T-helper 9 cell (primary cell): Measurements from ENCODE around the gene CARD10.

ENCODE experiments used
- DNase-seq: peaks from one replicate; pipeline ENCODE4 v3.0.0-alpha.2; 2020

The CARD10 gene

DNA sequence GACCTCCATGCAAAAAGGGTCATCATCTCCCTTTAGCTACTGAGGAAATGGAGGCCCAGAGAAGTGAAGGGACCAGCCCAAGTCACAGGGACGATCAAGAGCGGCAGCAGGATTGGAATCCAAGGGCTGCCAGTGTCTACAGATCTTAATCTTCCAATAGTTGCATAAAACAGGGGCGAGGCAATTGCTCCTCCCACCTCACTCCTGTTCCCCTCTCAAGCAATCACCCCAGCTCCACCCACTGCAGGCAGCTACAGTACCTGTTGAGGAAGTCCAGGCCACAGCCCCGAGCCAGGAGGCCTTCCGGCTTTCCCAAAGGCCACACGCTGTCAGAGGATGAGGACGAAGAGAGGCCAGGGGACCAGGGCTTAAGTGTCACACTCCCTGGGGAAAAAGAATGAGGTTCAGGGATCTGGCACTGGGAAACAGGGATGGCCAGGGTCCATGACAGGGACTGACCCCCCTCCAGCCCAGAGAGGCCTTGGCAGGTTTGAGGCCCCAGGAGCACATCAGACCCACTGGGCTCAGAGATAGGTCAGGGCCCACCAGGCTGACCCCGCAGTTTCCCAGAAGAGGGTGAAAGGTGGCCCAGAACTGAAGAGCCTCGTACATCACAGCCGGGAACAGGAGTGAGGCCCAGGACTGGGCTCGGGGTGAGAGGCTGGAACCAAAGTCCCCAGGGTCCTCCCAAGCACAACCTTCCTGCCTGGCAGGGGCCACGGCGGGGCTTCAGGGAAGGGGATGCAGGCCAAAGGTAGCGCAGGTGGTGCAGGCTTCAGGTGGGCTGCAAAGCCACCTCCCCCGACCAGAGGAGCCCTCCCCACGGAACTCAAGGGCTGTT, 16.7 kb downstream of the CARD10 start:
- no peak for DNase-seq

- no peak for DNase-seq
Measured at GRCh38 chr22:37501610-37502341, 17.4 kb downstream of the CARD10 start.

DNA sequence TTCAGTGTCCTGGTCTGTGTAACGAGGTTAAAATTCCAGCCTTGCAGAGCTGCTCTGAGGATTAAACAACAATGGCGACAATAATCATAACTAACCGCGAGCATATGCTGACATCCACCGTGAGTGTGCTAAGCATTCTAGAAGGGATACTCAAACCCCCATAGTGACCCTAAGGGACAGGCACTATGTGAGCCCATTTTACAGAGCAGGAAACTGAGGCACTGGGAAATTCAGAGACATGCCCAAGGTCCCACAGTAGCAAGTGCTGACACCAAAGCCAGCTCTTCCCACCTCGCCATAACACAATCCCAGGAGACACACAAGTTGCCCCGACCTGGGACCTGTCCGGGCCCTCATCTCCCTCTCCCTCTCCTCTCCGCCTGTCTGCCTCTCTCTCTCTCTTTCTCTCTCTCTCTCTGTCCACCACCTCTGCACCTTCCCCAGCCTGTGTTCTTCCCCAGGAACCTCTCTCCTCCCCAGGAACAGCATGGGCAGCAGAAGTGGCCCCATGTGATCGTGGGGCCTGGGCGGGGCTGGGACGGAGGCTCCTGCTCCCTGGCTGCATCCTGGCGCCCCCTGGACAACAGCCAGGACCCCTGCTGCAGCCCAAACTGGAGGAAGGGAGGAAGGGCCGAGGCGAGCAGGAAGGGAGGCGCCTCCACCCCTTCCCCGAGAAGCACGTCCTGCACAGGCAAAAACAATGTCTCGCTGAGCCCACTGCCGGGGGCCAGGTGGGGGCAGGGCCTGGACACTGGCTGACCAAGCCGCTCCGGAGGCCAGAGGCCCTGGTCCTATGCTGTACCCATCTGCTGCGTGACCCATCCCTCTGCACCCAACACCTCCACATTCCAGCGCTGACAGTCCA, 18.2 kb downstream of the CARD10 start:
- DNase-seq, result no peak

DNA sequence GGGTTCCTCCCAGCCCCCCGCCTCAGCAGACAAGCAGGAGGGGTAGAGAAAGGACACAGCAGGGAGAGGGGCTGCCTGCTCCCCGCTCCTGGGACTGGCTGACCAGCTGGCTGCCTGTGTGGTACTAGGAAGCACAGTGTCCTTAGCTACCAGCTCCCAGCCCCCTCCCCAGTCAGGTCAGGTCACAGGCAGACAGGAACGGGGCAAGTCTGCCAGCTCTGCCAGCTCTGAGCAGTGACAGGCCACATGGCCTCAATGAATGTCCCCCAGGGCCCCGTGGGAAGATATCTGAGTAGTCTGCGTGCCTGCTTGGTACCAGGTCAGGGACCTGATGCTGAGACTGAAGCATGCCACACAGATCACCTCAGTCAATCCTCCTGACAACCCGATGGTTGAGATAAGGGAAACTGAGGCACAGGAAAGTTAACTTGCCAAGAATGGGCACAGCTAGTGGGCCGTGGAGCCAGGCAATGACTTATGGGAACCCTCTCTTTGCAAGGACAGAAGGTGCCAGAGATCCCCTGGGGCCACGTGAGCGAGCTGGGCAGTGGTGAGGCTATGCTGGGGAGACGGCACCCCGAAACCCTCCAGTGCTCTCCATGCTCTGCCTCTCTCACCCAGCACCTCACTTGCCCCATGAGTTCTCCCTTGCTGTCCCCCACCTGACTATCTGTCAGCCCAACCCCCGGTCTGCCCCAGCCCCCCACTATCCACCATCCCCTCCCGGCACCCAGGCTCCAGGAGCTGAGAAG, 19.2 kb downstream of the CARD10 start:
- no peak for DNase-seq

GRCh38 chr22:37499027-37499707, 20.0 kb downstream of the CARD10 start:
- DNase-seq, result no peak

GRCh38 chr22:37498289-37498909, 20.8 kb downstream of the CARD10 start:
- DNase-seq, result peak; percentile 63

DNA sequence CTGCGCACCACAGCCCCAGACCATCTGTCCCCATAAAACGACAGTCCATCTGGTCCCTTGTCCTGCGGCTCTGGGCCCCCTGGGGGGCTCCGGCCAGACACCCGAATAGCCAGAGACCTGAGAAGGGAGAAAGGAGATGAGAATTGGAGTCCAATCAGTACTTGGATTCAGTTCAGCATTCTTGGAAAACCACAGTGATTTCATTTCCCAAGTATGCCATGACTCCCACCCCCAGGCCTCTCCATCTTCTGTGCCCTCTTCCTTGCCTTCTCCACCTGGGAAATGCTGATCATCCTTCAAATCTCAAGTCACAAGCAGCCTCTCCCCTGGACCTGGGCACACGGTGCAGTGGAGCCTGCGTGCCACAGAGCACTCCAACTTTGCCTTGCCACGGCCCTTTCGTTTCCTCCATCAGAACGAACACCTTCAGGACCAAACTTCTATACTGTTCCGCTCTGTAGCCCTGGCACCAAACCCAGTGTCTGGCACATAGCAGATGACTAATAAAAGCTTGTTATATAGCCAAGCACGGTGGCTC, 22.1 kb downstream of the CARD10 start:
- DNase-seq, result no peak

DNA sequence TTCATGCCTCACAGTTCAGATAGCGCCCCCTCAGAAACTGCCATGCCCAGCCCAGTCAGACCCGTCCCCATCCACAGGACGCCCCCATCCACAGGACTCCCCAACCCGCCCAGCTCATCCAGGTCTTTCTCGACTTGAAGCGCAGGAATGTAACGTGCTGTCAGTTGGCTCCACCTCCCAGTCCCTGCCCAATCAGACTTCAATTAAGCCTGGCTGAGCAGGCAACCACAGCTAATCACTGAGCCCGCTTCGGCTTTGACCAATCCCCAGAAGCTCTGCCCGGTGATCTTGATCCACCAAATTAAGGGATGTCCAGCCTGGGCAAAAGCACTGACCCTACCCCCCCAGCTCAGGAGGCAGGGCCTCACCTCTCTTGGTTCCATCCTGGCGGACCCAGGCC, 22.6 kb downstream of the CARD10 start:
- DNase-seq, result no peak

GRCh38 chr22:37493979-37494378, 25.2 kb downstream of the CARD10 start:
- no peak for DNase-seq

GRCh38 chr22:37492428-37493344, 26.5 kb downstream of the CARD10 start:
- peak; percentile 31 for DNase-seq

GRCh38 chr22:37491559-37492427, 27.4 kb downstream of the CARD10 start:
- no peak for DNase-seq

DNA sequence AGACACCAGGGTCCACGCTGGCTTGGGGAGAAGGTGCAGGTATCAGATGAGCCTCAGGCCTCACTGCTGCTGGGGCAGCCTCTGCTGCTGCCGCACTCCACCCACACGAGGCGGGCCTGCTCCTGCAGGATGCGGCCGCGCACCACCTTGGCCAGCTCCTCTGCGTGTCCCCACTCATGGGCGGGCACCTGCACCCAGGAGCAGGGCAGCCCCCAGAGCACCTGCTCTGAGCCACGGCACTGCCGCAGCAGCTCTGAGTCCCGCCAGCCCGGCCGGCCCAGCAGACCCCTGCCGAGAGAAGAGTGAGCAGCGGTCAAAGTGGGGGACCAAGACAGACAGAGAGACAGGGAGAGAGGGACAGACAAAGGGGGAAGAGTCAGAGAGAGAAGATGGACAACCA, 28.1 kb downstream of the CARD10 start:
- DNase-seq, result no peak

DNA sequence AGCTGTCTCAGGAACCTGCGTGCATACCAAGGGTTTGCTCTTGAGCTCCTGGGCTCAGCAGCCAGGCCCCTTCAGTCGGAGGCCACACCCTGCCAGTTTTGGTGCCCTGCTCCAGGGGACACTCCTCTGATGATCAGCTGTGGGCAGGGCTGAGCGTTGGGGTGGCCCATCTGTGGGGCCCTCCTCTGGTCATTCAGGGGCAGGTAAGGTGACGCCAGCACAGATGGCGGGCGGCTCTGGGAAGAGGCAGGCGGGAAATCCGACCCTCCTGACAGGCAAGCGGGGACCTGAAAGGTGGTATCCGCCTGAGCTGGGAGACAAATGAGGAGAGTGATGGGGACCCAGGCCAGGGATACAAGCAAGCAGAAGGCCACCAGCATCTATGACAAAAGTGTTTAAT, 29.2 kb downstream of the CARD10 start:
- no peak for DNase-seq

GRCh38 chr22:37488337-37489135, 30.7 kb downstream of the CARD10 start:
- DNase-seq, result no peak

- no peak for DNase-seq
Measured at GRCh38 chr22:37487571-37487970, 31.6 kb downstream of the CARD10 start.

- DNase-seq, result no peak
Measured at GRCh38 chr22:37487129-37487528, 32.1 kb downstream of the CARD10 start.

GRCh38 chr22:37486224-37486845, 32.9 kb downstream of the CARD10 start, which contains the start of gene MFNG:
TSS of gene MFNG (minus strand) at chr22:37486384. CDS start at chr22:37486177, 207 bp downstream.
- DNase-seq, result peak; percentile 64
